Gastroesophageal sphincter (tissue), 4 donors: Measurements from ENCODE around the gene PCDHA5. TPM values are rescaled to one million over a fixed set of nuclear protein-coding genes. Genes with fewer than 3 reads are reported as not detected.
"Not testable (repeated sequence)": the region's sequence is repeated elsewhere in the genome, so short reads cannot be mapped to it uniquely, and the experiment has no call there.

ENCODE experiments used
- ATAC-seq: fragments of 150-250 bp; one replicate; pipeline ENCODE4 v1.9.1; 2016; ENCODE audit warnings: mild to moderate bottlenecking, moderate library complexity
- H3K27ac ChIP-seq, 4 donors: fragments of 200-600 bp; sonication (generic) in 3 of 4; 1 replicate in 3 of 4; 2 replicates in 1 of 4; pipeline ENCODE4 v1.5.1; 2016 to 2019
- H3K27me3 ChIP-seq: fragments of 200-600 bp; sonication (generic); one replicate; pipeline ENCODE4 v1.5.1; 2019
- H3K36me3 ChIP-seq, 2 donors: fragments of 200-600 bp; sonication (generic); one replicate each; pipeline ENCODE4 v1.5.1; 2019; ENCODE audit warnings: control low read depth in 1 of 2
- H3K4me1 ChIP-seq, 3 donors: fragments of 200-600 bp; sonication (generic); 1 replicate in 2 of 3; 2 replicates in 1 of 3; pipeline ENCODE4 v1.5.1; 2016 to 2019; ENCODE audit warnings: control low read depth in 2 of 3
- H3K4me3 ChIP-seq, 2 donors: fragments of 200-600 bp; sonication (generic); one replicate each; pipeline ENCODE4 v1.5.1; 2019; ENCODE audit warnings: mild to moderate bottlenecking in 1 of 2, moderate library complexity in 1 of 2
- H3K9me3 ChIP-seq, 3 donors: fragments of 200-600 bp; sonication (generic); one replicate each; pipeline ENCODE4 v1.5.1; 2017 to 2019; ENCODE audit warnings: control low read depth in 2 of 3
- CTCF ChIP-seq, 4 experiments: fragments of 200-600 bp in 2 of 4; fragments of 450-650 bp in 2 of 4; sonication (generic) in 1 of 4; IDR thresholded peaks; one replicate each; pipeline ENCODE4 v1.5.1; 2017 to 2019; ENCODE audit warnings: antibody characterized with exemption in 4 of 4, mild to moderate bottlenecking in 2 of 4, moderate library complexity in 2 of 4
- EP300 ChIP-seq: sonication (generic); formaldehyde crosslinking; IDR thresholded peaks from one replicate; pipeline ENCODE4 v1.6.1; 2017; ENCODE audit warnings: antibody characterized with exemption, mild to moderate bottlenecking
- POLR2A ChIP-seq, 2 donors: fragments of 450-650 bp; IDR thresholded peaks; one replicate each; pipeline ENCODE4 v1.6.1; 2017; ENCODE audit warnings: antibody characterized with exemption in 2 of 2, mild to moderate bottlenecking in 2 of 2, moderate library complexity in 1 of 2
- POLR2AphosphoS5 ChIP-seq: sonication (generic); formaldehyde crosslinking; IDR thresholded peaks from one replicate; pipeline ENCODE4 v1.6.1; 2017; ENCODE audit warnings: antibody characterized with exemption
- WGBS, 2 donors: methylation state at CpG; one replicate each; pipeline ENCODE4 v1.1.5; 2018; ENCODE audit warnings: low coverage in 1 of 2; 5-methylcytosine and 5-hydroxymethylcytosine counted together
- total RNA-seq, 4 donors: library from RNA; depleted of rRNA; stranded (reverse); fragments of >200 nt; gene quantifications; one replicate each; pipeline ENCODE4 v1.1.0, GENCODE V29; 2016

Gene PCDHA5
- under 1 TPM in 3 of 4 donors, not detected in 1; 0.27 to 0.31 (median 0.27) TPM for total RNA-seq

DNA sequence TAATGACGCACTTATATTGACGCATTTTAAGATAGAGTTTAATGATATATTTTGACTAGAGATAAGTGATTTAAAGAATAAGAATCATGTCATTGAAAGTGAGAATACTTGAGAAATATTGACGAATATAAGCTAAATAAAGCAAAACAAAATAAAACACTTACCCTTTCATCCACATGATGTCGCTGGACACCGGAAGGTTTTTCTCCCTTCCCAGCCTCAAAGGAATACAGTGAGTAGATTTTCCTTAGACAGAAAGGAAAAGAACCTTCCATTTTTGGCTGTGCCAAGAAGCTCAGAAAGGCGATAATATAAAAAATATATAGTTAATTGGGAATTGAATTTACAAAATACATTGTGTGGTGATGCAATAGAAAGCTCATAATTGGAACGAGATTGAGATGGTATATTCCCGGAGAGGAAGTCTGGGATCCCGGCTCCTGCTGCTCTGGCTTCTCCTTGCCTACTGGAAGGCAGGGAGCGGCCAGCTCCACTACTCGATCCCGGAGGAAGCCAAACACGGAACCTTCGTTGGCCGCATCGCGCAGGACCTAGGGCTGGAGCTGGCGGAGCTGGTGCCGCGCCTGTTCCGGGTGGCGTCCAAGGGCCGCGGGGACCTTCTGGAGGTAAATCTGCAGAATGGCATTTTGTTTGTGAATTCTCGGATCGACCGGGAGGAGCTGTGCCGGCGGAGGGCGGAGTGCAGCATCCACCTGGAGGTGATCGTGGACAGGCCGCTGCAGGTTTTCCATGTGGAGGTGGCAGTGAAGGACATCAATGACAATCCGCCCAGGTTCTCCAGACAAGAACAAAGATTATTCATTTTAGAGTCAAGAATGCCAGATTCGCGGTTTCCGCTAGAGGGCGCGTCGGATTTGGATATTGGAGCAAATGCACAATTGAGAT, at the start of gene PCDHA5:
Gene PCDHA5, plus strand, starts transcription at position 239 of the 906 bp plus-strand sequence.
- Histone ChIP-seq H3K4me3 (peak within 1 kb of the TSS in 1 of 2 donors; percentile 7), H3K27me3 (peaks cover 39% of the 10 kb centered on the region), H3K9me3 (peaks cover 0 to 28% (median 0%) of the 10 kb centered on the region in 3 donors), H3K27ac (no peak within 1 kb of the TSS), H3K4me1 (no peaks in the 10 kb centered on the region), H3K36me3 (no peaks in the 10 kb centered on the region)
- no peak for ATAC-seq
- TF ChIP-seq POLR2AphosphoS5 (no peak), CTCF (IDR thresholded peaks at IDR 0.05) (peak in 1 of 4 experiments; percentile 46), POLR2A (IDR thresholded peaks at IDR 0.05) (no peak), EP300 (no peak)
- WGBS, 2 donors: 12 to 21% methylated on average over 13 to 30 of the region's 39 CpGs

GRCh38 chr5:140780512-140780911, 40.9 kb upstream of the PCDHA5 start:
- H3K27me3 ChIP-seq: peaks cover 21% of the 10 kb centered on the region
- ATAC-seq: no peak
- no peaks in the 10 kb centered on the region for H3K4me1 ChIP-seq
- H3K4me3 ChIP-seq: no peak overlapping the region
- TF ChIP-seq POLR2A (IDR thresholded peaks at IDR 0.05) (no peak), POLR2AphosphoS5 (no peak), CTCF (IDR thresholded peaks at IDR 0.05) (no peak), EP300 (no peak)
- 64% methylated on average over 1 of the region's 1 CpG; no CpG with 5 or more reads in 1 of the 2 donors for WGBS, 2 donors
- no peak overlapping the region for H3K27ac ChIP-seq
- peaks cover 0 to 87% (median 0%) of the 10 kb centered on the region in 3 donors for H3K9me3 ChIP-seq
- no peaks in the 10 kb centered on the region for H3K36me3 ChIP-seq

DNA sequence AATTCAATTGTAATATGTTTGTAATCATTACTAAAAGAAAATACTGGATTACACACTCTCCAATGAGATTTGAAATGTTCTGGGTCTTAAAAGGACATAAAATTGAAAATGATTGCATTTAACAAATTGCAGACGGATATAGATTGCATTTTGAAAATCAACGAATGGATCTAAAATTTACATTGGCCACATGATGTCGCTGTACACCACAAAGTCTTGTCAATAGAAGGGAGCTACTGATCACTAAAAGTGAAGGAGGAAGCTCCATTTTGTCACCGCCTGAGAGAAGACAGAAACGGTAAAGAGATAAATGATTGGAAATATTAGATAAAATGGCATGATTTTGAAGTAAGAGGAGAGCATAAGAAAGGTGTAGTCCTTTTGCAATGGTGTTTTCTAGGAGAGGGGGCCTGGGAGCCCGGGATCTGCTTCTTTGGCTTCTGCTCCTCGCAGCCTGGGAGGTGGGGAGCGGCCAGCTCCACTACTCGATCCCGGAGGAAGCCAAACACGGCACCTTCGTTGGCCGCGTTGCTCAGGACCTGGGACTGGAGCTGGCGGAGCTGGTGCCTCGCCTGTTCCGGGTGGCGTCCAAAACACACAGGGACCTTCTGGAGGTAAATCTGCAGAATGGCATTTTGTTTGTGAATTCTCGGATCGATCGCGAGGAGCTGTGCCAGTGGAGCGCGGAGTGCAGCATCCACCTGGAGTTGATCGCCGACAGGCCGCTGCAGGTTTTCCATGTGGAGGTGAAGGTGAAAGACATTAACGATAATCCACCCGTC, 35.3 kb upstream of the PCDHA5 start, which contains the start of gene PCDHA1:
Gene PCDHA1, plus strand, starts transcription at position 236 of the 782 bp plus-strand sequence.
- peaks cover 63% of the 10 kb centered on the region for H3K27me3 ChIP-seq
- 10 to 11% methylated on average over 4 to 18 of the region's 29 CpGs for WGBS, 2 donors
- H3K36me3 ChIP-seq: peaks cover 0 to 4% of the 10 kb centered on the region in 2 donors
- H3K9me3 ChIP-seq: peaks cover 0 to 87% (median 0%) of the 10 kb centered on the region in 3 donors
- no peak for TF ChIP-seq POLR2A (IDR thresholded peaks at IDR 0.05)
- no peak for TF ChIP-seq CTCF (IDR thresholded peaks at IDR 0.05)
- no peak for TF ChIP-seq EP300
- TF ChIP-seq POLR2AphosphoS5: no peak
- H3K4me1 ChIP-seq: no peaks in the 10 kb centered on the region
- no peak within 1 kb of the TSS for H3K4me3 ChIP-seq
- H3K27ac ChIP-seq: no peak within 1 kb of the TSS
- no peak for ATAC-seq

DNA sequence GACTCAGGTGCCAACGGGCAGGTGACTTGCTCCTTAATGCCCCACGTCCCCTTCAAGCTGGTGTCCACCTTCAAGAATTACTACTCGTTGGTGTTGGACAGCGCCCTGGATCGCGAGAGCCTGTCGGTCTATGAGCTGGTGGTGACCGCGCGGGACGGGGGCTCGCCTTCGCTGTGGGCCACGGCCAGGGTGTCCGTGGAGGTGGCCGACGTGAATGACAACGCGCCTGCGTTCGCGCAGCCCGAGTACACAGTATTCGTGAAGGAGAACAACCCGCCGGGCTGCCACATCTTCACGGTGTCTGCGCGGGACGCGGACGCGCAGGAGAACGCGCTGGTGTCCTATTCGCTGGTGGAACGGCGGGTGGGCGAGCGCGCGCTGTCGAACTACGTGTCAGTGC, 34.0 kb upstream of the PCDHA5 start:
- Histone ChIP-seq H3K27me3 (peaks cover 66% of the 10 kb centered on the region), H3K9me3 (peaks cover 0 to 87% (median 0%) of the 10 kb centered on the region in 3 donors)
- H3K27ac ChIP-seq, H3K4me3 ChIP-seq, ATAC-seq, H3K4me1 ChIP-seq, H3K36me3 ChIP-seq: not testable (repeated sequence)
- 31 to 48% methylated on average over 3 to 23 of the region's 44 CpGs for WGBS, 2 donors

DNA sequence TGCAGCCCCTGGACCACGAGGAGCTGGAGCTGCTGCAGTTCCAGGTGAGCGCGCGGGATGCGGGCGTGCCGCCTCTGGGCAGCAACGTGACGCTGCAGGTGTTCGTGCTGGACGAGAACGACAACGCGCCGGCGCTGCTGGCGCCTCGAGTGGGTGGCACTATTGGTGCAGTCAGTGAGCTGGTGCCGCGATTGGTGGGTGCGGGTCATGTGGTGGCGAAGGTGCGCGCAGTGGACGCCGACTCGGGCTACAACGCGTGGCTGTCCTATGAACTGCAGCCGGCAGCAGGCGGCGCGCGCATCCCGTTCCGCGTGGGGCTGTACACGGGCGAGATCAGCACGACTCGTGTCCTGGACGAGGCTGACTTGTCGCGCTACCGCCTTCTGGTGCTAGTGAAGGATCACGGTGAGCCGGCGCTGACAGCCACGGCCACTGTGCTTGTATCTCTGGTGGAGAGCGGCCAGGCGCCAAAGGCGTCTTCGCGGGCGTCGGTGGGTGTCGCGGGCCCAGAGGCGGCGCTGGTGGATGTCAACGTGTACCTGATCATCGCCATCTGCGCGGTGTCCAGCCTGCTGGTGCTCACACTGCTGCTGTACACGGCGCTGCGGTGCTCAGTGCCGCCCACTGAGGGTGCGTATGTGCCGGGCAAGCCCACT, 33.4 kb upstream of the PCDHA5 start:
- not testable (repeated sequence) for ATAC-seq, H3K27ac ChIP-seq, H3K36me3 ChIP-seq, H3K4me3 ChIP-seq, H3K4me1 ChIP-seq
- WGBS, 2 donors: 47 to 67% methylated on average over 3 of the region's 70 CpGs
- peaks cover 64% of the 10 kb centered on the region for H3K27me3 ChIP-seq
- peaks cover 0 to 85% (median 0%) of the 10 kb centered on the region in 3 donors for H3K9me3 ChIP-seq
